ENCODE results near the gene ZBBX.

The ZBBX gene

GRCh38 chr3:167306319-167306718 lies 73.8 kb downstream of the ZBBX start:
- no peak for FAIRE-seq

GRCh38 chr3:167305340-167305890 lies 74.7 kb downstream of the ZBBX start:
- no peak for FAIRE-seq

GRCh38 chr3:167304077-167304476 lies 76.0 kb downstream of the ZBBX start:
- FAIRE-seq, result no peak

- FAIRE-seq, result no peak
Measured at GRCh38 chr3:167302678-167303077, 77.4 kb downstream of the ZBBX start.

GRCh38 chr3:167300207-167300606 lies 79.9 kb downstream of the ZBBX start:
- FAIRE-seq, result no peak

- no peak for FAIRE-seq
Measured at GRCh38 chr3:167289435-167289834, 90.7 kb downstream of the ZBBX start.

GRCh38 chr3:167288737-167289136 lies 91.4 kb downstream of the ZBBX start:
- no peak for FAIRE-seq

GRCh38 chr3:167287308-167287707 lies 92.8 kb downstream of the ZBBX start:
- no peak for FAIRE-seq

GRCh38 chr3:167274141-167274874 lies 105.8 kb downstream of the ZBBX start:
- no peak for FAIRE-seq

- no peak for FAIRE-seq
Measured at GRCh38 chr3:167253037-167253436, 127.1 kb downstream of the ZBBX start.

- FAIRE-seq, result no peak
Measured at GRCh38 chr3:167251678-167252077, 128.4 kb downstream of the ZBBX start.

- no peak for FAIRE-seq
Measured at GRCh38 chr3:167246252-167246651, 133.8 kb downstream of the ZBBX start.

GRCh38 chr3:167241048-167241845 lies 138.8 kb downstream of the ZBBX start:
- FAIRE-seq, result no peak

GRCh38 chr3:167228135-167228534 lies 152.0 kb downstream of the ZBBX start:
- no peak for FAIRE-seq

- FAIRE-seq, result no peak
Measured at GRCh38 chr3:167225821-167226220, 154.3 kb downstream of the ZBBX start.

GRCh38 chr3:167209011-167209410 lies 171.1 kb downstream of the ZBBX start:
- FAIRE-seq, result no peak

- no peak for FAIRE-seq
Measured at GRCh38 chr3:167203062-167203461, 177.0 kb downstream of the ZBBX start.

- no peak for FAIRE-seq
Measured at GRCh38 chr3:167198949-167199600, 181.0 kb downstream of the ZBBX start.
